Loucy (cell line): ENCODE measurements around the gene WNT9A.

Source experiments
- EZH2phosphoT487 ChIP-seq: fragments of 200-600 bp; IDR thresholded peaks from 2 replicates; pipeline ENCODE4 v1.6.1; 2018; ENCODE audit warnings: antibody characterized with exemption, mild to moderate bottlenecking, moderate library complexity, borderline replicate concordance
- TF ChIP-seq, protein P1 (sequence below): fragments of 200-600 bp; sonication (generic); conservative IDR thresholded peaks from 2 replicates; pipeline ENCODE4 v1.5.1; 2014; ENCODE audit warnings: mild to moderate bottlenecking, antibody characterized with exemption, low read length

DNA sequence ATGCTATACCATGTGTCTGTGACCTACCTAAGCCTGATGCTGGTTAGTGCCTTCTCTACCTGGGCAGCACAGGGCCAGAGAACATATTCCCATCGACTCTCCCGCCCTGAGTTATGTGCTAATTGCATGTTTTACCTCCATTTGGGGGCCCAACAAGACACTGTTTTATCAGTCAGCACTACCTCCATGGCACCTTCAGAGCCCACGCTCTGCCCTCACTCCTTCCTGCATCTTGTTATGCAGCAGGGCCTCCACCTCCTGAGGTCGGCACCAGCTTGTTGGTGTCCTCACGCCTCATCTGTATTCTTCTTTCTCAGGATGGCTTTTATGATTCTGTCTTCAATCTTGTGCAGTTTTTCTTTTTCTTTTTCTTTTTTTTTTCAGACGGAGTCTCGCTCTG is 11.9 kb downstream of the WNT9A start:
- TF ChIP-seq, protein P1, sequence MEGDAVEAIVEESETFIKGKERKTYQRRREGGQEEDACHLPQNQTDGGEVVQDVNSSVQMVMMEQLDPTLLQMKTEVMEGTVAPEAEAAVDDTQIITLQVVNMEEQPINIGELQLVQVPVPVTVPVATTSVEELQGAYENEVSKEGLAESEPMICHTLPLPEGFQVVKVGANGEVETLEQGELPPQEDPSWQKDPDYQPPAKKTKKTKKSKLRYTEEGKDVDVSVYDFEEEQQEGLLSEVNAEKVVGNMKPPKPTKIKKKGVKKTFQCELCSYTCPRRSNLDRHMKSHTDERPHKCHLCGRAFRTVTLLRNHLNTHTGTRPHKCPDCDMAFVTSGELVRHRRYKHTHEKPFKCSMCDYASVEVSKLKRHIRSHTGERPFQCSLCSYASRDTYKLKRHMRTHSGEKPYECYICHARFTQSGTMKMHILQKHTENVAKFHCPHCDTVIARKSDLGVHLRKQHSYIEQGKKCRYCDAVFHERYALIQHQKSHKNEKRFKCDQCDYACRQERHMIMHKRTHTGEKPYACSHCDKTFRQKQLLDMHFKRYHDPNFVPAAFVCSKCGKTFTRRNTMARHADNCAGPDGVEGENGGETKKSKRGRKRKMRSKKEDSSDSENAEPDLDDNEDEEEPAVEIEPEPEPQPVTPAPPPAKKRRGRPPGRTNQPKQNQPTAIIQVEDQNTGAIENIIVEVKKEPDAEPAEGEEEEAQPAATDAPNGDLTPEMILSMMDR: no peak
- TF ChIP-seq EZH2phosphoT487: no peak
